IPS DF 4.7 (cell line): ENCODE measurements around the gene DMD.

Experiments used
- DNase-seq: peaks from one replicate; pipeline ENCODE4 v3.0.0-alpha.2; 2013; ENCODE audit warnings: low spot score; ENCODE audit errors: extremely low read depth

Gene DMD

GRCh38 chrX:33045245-33045644, 166.1 kb downstream of the DMD start:
- DNase-seq: no peak

- DNase-seq: no peak
These were observed 170.2 kb downstream of the DMD start for GRCh38 chrX:33041141-33041540.

GRCh38 chrX:33032700-33033099, 178.6 kb downstream of the DMD start:
- no peak for DNase-seq

- DNase-seq: no peak
These were observed 196.4 kb downstream of the DMD start for GRCh38 chrX:33014949-33015348.

GRCh38 chrX:33014086-33014485, 197.3 kb downstream of the DMD start:
- no peak for DNase-seq

- DNase-seq: no peak
These were observed 210.2 kb downstream of the DMD start for GRCh38 chrX:33001107-33001506.

- DNase-seq: no peak
These were observed 212.6 kb downstream of the DMD start for GRCh38 chrX:32998776-32999175.

- DNase-seq: no peak
These were observed 215.9 kb downstream of the DMD start for GRCh38 chrX:32995427-32995826.

- DNase-seq: peak; percentile 7
These were observed 224.2 kb downstream of the DMD start for GRCh38 chrX:32987142-32987541.

GRCh38 chrX:32985544-32985943, 225.8 kb downstream of the DMD start:
- no peak for DNase-seq

- no peak for DNase-seq
These were observed 244.5 kb downstream of the DMD start for GRCh38 chrX:32966821-32967355.

- no peak for DNase-seq
These were observed 257.2 kb downstream of the DMD start for GRCh38 chrX:32954125-32954524.

- no peak for DNase-seq
These were observed 263.2 kb downstream of the DMD start for GRCh38 chrX:32948130-32948529.

- DNase-seq: no peak
These were observed 274.3 kb downstream of the DMD start for GRCh38 chrX:32937043-32937442.

- DNase-seq: no peak
These were observed 277.8 kb downstream of the DMD start for GRCh38 chrX:32933548-32933947.

- DNase-seq: no peak
These were observed 282.3 kb downstream of the DMD start for GRCh38 chrX:32929040-32929439.

GRCh38 chrX:32896088-32896487, 315.3 kb downstream of the DMD start:
- DNase-seq: no peak

- DNase-seq: no peak
These were observed 316.7 kb downstream of the DMD start for GRCh38 chrX:32894679-32895078.

- DNase-seq: no peak
These were observed 317.6 kb downstream of the DMD start for GRCh38 chrX:32893751-32894150.

- DNase-seq: no peak
These were observed 333.8 kb downstream of the DMD start for GRCh38 chrX:32877592-32877991.

GRCh38 chrX:32874839-32875238, 336.5 kb downstream of the DMD start:
- DNase-seq: no peak

GRCh38 chrX:32873786-32874185, 337.6 kb downstream of the DMD start:
- no peak for DNase-seq

GRCh38 chrX:32871636-32872035, 339.7 kb downstream of the DMD start:
- DNase-seq: no peak

- DNase-seq: no peak
These were observed 342.8 kb downstream of the DMD start for GRCh38 chrX:32868524-32868895.
